Common myeloid progenitor, CD34-positive (primary cell): ENCODE results near the gene ENOPH1.

Experiments used
- CTCF ChIA-PET: fragments of 350-600 bp; sonication (Branson Sonifier 250); formaldehyde crosslinking; loops from one replicate; lab custom pipeline; 2021; ENCODE audit warnings: antibody characterized with exemption; lab: Charles Lee
- POLR2A ChIA-PET: fragments of 350-600 bp; sonication (Branson Sonifier 250); formaldehyde crosslinking; loops from one replicate; lab custom pipeline; 2021; ENCODE audit warnings: antibody characterized with exemption; lab: Charles Lee
- DNase-seq, 3 donors: peaks; one replicate each; pipeline versions ENCODE4 v3.0.0 to v3.0.0-alpha.2; 2013
- H3K27ac ChIP-seq, 2 experiments: 1 replicate in 1 of 2; 2 replicates in 1 of 2; pipeline ENCODE4 v1.7.0; 2013; ENCODE audit warnings: inconsistent platforms in 2 of 2, low read length in 2 of 2, mild to moderate bottlenecking in 2 of 2, low read depth in 1 of 2, moderate library complexity in 1 of 2; ENCODE audit not compliant: severe bottlenecking in 2 of 2, insufficient read depth in 1 of 2, poor library complexity in 1 of 2
- H3K27me3 ChIP-seq, 5 experiments: replicated peaks in 2 of 5; 1 replicate in 3 of 5; 2 replicates in 2 of 5; pipeline versions ENCODE4 v1.6.1 to v1.7.0; 2013; ENCODE audit warnings: low read length in 4 of 5, mild to moderate bottlenecking in 2 of 5, moderate library complexity in 2 of 5, inconsistent platforms in 1 of 5; ENCODE audit not compliant: insufficient read depth in 5 of 5, control insufficient read depth in 4 of 5
- H3K36me3 ChIP-seq, 4 experiments: 1 replicate in 2 of 4; 2 replicates in 2 of 4; pipeline versions ENCODE4 v1.6.1 to v1.7.0; 2013; ENCODE audit warnings: low read length in 3 of 4, control low read depth in 1 of 4, mild to moderate bottlenecking in 1 of 4; ENCODE audit not compliant: control insufficient read depth in 4 of 4, insufficient read depth in 4 of 4
- H3K4me1 ChIP-seq, 4 experiments: 1 replicate in 3 of 4; 2 replicates in 1 of 4; pipeline versions ENCODE4 v1.6.1 to v1.7.1; 2013; ENCODE audit warnings: low read length in 3 of 4, mild to moderate bottlenecking in 3 of 4, control low read depth in 1 of 4, inconsistent platforms in 1 of 4, moderate library complexity in 1 of 4; ENCODE audit not compliant: control insufficient read depth in 4 of 4, insufficient read depth in 4 of 4; ENCODE audit errors: control extremely low read depth in 1 of 4
- H3K4me3 ChIP-seq, 7 experiments: 1 replicate in 4 of 7; 2 replicates in 3 of 7; pipeline versions ENCODE4 v1.5.1 to v1.7.0; 2013; ENCODE audit warnings: mild to moderate bottlenecking in 7 of 7, low read length in 6 of 7, moderate library complexity in 6 of 7, inconsistent platforms in 2 of 7, low read depth in 2 of 7, control low read depth in 1 of 7; ENCODE audit not compliant: insufficient read depth in 4 of 7, control insufficient read depth in 1 of 7; ENCODE audit errors: extremely low read depth in 1 of 7
- H3K9me3 ChIP-seq, 5 experiments: 1 replicate in 4 of 5; 2 replicates in 1 of 5; pipeline versions ENCODE4 v1.6.1 to v1.7.1; 2013; ENCODE audit warnings: low read length in 4 of 5, mild to moderate bottlenecking in 2 of 5, inconsistent platforms in 1 of 5, low read depth in 1 of 5, moderate library complexity in 1 of 5; ENCODE audit not compliant: control insufficient read depth in 4 of 5, insufficient read depth in 2 of 5; ENCODE audit errors: control extremely low read depth in 1 of 5
- WGBS: methylation state at CpG from one replicate; pipeline ENCODE4 v1.1.5; 2013; ENCODE audit not compliant: insufficient coverage; 5-methylcytosine and 5-hydroxymethylcytosine counted together

Gene ENOPH1

GRCh38 chr4:82489987-82490386 is 59.6 kb downstream of the ENOPH1 start:
- POLR2A ChIA-PET = no interaction called here
- Histone ChIP-seq H3K4me3 (no peak overlapping the region), H3K27ac (no peak overlapping the region), H3K9me3 (no peaks in the 10 kb centered on the region), H3K4me1 (peaks cover 0 to 8% (median 0%) of the 10 kb centered on the region in 4 experiments), H3K27me3 (no peaks in the 10 kb centered on the region), H3K36me3 (peaks cover 0 to 4% (median 0%) of the 10 kb centered on the region in 4 experiments)
- CTCF ChIA-PET = interaction anchor here (1.4 to 1.5 kb wide), 2 partner anchors 70 to 232 kb away, joined by 3 read pairs; no protein-coding TSS in a partner anchor
- DNase-seq = no peak
- 98% methylated on average over 7 of the region's 8 CpGs for WGBS

- Histone ChIP-seq H3K9me3 (no peaks in the 10 kb centered on the region), H3K4me1 (peaks cover 0 to 8% (median 0%) of the 10 kb centered on the region in 4 experiments), H3K27me3 (no peaks in the 10 kb centered on the region), H3K36me3 (peaks cover 0 to 7% (median 2%) of the 10 kb centered on the region in 4 experiments), H3K27ac (no peak overlapping the region), H3K4me3 (no peak overlapping the region)
- DNase-seq = no peak
- 97% methylated on average over 5 of the region's 10 CpGs for WGBS
- CTCF ChIA-PET = interaction anchor here (1.4 kb wide), 1 partner anchor 231 kb away, joined by 3 read pairs; no protein-coding TSS in a partner anchor
- POLR2A ChIA-PET = interaction anchor here (1.1 kb wide), 1 partner anchor 132 kb away, joined by 4 read pairs; no protein-coding TSS in a partner anchor
These were observed 61.0 kb downstream of the ENOPH1 start for GRCh38 chr4:82491251-82491960.

- Histone ChIP-seq H3K9me3 (no peaks in the 10 kb centered on the region), H3K4me3 (no peak overlapping the region), H3K36me3 (peaks cover 0 to 7% (median 0%) of the 10 kb centered on the region in 4 experiments), H3K27ac (no peak overlapping the region), H3K27me3 (no peaks in the 10 kb centered on the region), H3K4me1 (peaks cover 0 to 8% (median 0%) of the 10 kb centered on the region in 4 experiments)
- ChIA-PET POLR2A (no interaction called here), CTCF (interaction anchor here (1.3 kb wide), 1 partner anchor 16 kb away, joined by 3 read pairs; no protein-coding TSS in a partner anchor)
- no peak for DNase-seq
- 86% methylated on average over 1 of the region's 2 CpGs for WGBS
These were observed 63.5 kb downstream of the ENOPH1 start for GRCh38 chr4:82493721-82494425.

GRCh38 chr4:82495666-82496065 is 65.3 kb downstream of the ENOPH1 start:
- ChIA-PET POLR2A (no interaction called here), CTCF (interaction anchor here (1.3 kb wide), 2 partner anchors 10 to 11 kb away, joined by 3 to 4 read pairs; no protein-coding TSS in a partner anchor)
- DNase-seq = no peak
- no peak overlapping the region for H3K27ac ChIP-seq
- no peaks in the 10 kb centered on the region for H3K27me3 ChIP-seq
- H3K36me3 ChIP-seq = peaks cover 0 to 7% (median 0%) of the 10 kb centered on the region in 4 experiments
- 96% methylated on average over 4 of the region's 4 CpGs for WGBS
- H3K4me1 ChIP-seq = peaks cover 0 to 8% (median 0%) of the 10 kb centered on the region in 4 experiments
- no peak overlapping the region for H3K4me3 ChIP-seq
- no peaks in the 10 kb centered on the region for H3K9me3 ChIP-seq

- no peak for DNase-seq
- no peaks in the 10 kb centered on the region for H3K9me3 ChIP-seq
- peaks cover 0 to 8% (median 0%) of the 10 kb centered on the region in 4 experiments for H3K4me1 ChIP-seq
- no peak overlapping the region for H3K4me3 ChIP-seq
- WGBS = 100% methylated on average over 2 of the region's 2 CpGs
- H3K27ac ChIP-seq = no peak overlapping the region
- ChIA-PET CTCF (interaction anchor here (1.3 kb wide), 1 partner anchor 12 kb away, joined by 4 read pairs; no protein-coding TSS in a partner anchor), POLR2A (no interaction called here)
- H3K36me3 ChIP-seq = peaks cover 0 to 7% (median 0%) of the 10 kb centered on the region in 4 experiments
- H3K27me3 ChIP-seq = no peaks in the 10 kb centered on the region
These were observed 66.0 kb downstream of the ENOPH1 start for GRCh38 chr4:82496349-82496748.

GRCh38 chr4:82499738-82500434 is 69.5 kb downstream of the ENOPH1 start:
- H3K27me3 ChIP-seq = no peaks in the 10 kb centered on the region
- ChIA-PET POLR2A (no interaction called here), CTCF (no interaction called here)
- peaks cover 0 to 7% (median 2%) of the 10 kb centered on the region in 4 experiments for H3K36me3 ChIP-seq
- no peaks in the 10 kb centered on the region for H3K9me3 ChIP-seq
- no peak overlapping the region for H3K27ac ChIP-seq
- no peaks in the 10 kb centered on the region for H3K4me1 ChIP-seq
- H3K4me3 ChIP-seq = no peak overlapping the region
- WGBS = 100% methylated on average over 3 of the region's 6 CpGs
- no peak for DNase-seq
